RKO (cell line): ENCODE measurements around the gene TBC1D3G.
"Not testable (repeated sequence)": the region's sequence is repeated elsewhere in the genome, so short reads cannot be mapped to it uniquely, and the experiment has no call there.

Source experiments
- DNase-seq: peaks from one replicate; pipeline ENCODE4 v3.0.0-alpha.2; 2016; ENCODE audit warnings: low spot score

The TBC1D3G gene

DNA sequence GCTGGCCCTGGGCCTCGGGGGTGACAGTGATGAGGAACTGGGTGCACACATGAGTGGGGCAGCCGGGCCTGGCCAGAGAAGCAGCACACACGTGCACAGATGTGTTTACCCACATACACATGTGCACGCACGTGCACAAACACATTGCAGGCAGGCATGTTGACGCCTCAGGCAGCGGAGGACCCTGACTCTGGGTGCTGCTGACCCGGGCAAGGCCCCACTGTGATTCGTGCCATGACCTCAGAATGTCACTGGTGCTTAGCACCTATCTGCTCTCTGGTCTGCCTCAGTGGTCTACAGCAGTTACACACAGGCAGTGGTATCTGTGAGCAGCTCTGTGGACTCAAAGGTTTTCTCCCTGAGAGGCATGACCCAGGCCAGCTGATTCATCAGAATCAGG, at the start of gene TBC1D3G:
Gene TBC1D3G, plus strand, starts transcription at position 301 of the 400 bp plus-strand sequence. CDS start 1,528 bp downstream, outside the sequence.
- DNase-seq, result not testable (repeated sequence)

GRCh38 chr17:36283256-36283655, 40.4 kb upstream of the TBC1D3G start:
- not testable (repeated sequence) for DNase-seq

GRCh38 chr17:36284219-36284618, 39.5 kb upstream of the TBC1D3G start:
- not testable (repeated sequence) for DNase-seq

DNA sequence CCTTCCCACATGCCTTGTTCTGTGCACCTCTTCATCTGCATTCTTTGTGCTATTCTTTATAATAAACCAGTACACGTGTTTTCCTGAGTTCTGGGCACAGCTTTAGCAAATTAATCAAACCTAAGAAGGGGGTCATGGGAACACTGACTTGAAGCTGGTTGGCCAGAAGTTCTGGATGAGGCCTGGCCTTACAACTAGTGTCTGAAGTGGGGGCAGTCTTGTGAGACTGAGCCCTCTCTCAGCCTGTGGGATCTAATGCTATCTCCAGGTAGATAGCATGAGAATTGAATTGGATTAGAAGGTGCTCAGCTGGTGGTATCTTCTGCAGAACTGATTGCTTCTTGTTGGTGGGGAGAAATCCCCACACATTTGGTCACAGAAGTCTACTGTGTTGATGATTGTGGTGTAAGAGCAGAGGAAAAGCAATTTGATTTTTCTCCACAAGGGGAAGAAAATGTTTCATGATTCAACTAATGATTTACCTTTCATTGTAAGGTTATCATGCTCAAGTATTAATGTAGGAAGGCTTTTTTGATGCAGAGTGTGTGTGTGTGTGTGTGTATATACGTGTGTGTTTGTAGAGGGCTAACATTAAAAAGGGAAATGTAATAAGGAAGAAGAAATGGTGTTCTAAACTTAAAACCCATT, 33.6 kb upstream of the TBC1D3G start:
- DNase-seq, result not testable (repeated sequence)

- DNase-seq, result not testable (repeated sequence)
Observed at GRCh38 chr17:36295161-36295560, 28.5 kb upstream of the TBC1D3G start.

- DNase-seq, result not testable (repeated sequence)
Observed at GRCh38 chr17:36315736-36316135, 7.9 kb upstream of the TBC1D3G start.

DNA sequence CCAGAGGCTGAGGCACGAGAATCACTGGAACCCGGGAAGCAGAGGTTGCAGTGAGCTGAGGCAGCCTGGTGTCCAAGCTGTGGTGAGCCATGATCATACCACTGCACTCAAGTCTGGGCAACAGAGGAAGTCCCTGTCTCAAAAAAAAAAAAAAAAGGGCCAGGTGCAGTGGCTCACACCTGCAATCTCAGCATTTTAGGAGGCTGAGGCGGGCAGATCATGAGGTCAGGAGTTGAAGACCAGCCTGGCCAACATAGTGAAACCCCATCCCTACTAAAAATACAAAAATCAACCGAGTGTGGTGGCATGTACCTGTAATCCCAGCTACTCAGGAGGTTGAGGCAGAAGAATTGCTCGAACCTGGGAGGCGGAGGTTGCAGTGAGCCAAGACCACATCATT, 38.8 kb downstream of the TBC1D3G start:
- not testable (repeated sequence) for DNase-seq

DNA sequence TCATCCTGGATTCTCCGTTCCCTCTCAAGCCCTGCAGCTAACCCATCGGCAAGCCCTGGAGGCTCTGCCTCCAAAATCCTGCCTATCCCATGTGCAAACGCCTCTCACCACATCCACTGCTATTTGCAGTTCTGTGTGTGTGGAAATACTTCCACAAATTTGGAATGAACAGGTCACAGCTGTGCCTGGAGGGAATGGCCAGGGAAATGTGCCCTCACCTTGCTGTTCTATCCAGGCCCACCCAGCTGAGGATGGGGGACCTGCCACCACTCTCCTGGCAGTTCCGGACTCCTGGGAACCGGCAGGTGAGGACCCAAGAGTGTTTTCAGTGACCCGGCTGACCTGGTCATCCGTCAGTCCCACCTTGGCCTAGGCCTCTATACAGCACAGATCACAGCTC, 52.3 kb downstream of the TBC1D3G start:
- DNase-seq, result not testable (repeated sequence)
